DND-41 (cell line): ENCODE data around the gene STXBP5L.

Source experiments
- EZH2 ChIP-seq: IDR thresholded peaks from 3 replicates; pipeline ENCODE4 v1.6.1; 2012; ENCODE audit warnings: borderline replicate concordance, low read depth, mild to moderate bottlenecking, moderate library complexity, low read length, inconsistent platforms; ENCODE audit not compliant: severe bottlenecking
- TF ChIP-seq, protein P1 (sequence below): IDR thresholded peaks from 2 replicates; pipeline ENCODE4 v1.5.1; 2012; ENCODE audit warnings: borderline replicate concordance, low read length, moderate library complexity, mild to moderate bottlenecking; ENCODE audit not compliant: poor library complexity, severe bottlenecking; ENCODE audit errors: extremely low read depth

DNA sequence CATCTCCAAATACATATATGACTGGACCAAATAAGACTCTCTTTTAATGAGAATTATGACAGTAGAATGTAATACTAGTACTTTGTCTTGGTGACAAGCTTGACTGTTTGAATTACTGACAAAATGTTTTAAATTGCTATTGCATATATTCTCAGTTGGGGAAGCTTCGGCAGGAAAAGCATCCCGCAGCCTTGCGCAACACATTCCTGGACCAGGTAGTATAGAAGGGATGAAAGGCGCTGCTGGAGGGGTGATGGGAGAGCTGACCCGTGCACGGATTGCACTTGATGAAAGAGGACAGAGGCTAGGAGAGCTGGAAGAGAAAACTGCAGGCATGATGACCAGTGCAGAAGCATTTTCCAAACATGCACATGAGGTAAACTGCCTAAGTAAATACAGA, 510.2 kb downstream of the STXBP5L start:
- TF ChIP-seq, protein P1, sequence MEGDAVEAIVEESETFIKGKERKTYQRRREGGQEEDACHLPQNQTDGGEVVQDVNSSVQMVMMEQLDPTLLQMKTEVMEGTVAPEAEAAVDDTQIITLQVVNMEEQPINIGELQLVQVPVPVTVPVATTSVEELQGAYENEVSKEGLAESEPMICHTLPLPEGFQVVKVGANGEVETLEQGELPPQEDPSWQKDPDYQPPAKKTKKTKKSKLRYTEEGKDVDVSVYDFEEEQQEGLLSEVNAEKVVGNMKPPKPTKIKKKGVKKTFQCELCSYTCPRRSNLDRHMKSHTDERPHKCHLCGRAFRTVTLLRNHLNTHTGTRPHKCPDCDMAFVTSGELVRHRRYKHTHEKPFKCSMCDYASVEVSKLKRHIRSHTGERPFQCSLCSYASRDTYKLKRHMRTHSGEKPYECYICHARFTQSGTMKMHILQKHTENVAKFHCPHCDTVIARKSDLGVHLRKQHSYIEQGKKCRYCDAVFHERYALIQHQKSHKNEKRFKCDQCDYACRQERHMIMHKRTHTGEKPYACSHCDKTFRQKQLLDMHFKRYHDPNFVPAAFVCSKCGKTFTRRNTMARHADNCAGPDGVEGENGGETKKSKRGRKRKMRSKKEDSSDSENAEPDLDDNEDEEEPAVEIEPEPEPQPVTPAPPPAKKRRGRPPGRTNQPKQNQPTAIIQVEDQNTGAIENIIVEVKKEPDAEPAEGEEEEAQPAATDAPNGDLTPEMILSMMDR: no peak
- TF ChIP-seq EZH2: no peak
